SW480 (cell line): Measurements from ENCODE around the gene HIRA.
"Not testable (repeated sequence)": the region's sequence is repeated elsewhere in the genome, so short reads cannot be mapped to it uniquely, and the experiment has no call there.

Source experiments
- DNase-seq: peaks from one replicate; pipeline ENCODE4 v3.0.0-alpha.2; 2016; ENCODE audit warnings: low spot score

The HIRA gene

DNA sequence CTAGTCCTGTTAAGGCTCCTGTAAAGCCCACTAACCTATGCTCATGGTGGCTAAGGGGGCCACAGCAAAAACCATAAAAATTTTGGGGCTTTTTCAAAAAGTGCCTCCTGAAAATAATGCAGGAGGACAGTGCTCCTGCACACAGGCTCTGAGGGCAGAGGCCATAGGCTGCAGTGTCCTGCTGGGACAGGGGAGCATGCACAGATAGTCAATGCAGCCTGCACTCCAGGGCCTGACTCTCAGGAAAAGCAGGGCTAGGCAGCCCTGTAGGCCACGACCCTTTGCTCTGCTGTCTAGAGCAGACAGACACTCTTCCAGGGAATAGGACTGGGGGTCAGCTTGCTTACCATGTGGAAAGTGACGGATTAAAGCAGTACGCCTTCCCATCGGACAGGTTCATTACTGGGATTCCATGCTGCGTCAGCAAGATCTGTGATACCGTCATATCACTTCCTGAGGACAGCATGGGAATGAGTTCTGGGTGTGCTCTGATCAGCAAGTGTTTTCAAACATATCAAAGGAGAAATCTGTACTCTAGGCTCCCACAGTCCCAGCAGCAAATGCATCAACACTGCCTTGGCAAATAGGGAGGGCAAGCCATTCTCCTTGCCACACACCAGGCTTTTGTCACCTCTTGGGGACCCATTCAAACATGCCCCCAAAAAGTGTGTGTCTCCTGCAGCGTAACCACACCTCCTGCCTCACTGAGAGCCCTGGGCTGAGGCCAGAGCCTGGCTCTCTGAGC lies 75.9 kb downstream of the HIRA start:
- DNase-seq, result no peak

DNA sequence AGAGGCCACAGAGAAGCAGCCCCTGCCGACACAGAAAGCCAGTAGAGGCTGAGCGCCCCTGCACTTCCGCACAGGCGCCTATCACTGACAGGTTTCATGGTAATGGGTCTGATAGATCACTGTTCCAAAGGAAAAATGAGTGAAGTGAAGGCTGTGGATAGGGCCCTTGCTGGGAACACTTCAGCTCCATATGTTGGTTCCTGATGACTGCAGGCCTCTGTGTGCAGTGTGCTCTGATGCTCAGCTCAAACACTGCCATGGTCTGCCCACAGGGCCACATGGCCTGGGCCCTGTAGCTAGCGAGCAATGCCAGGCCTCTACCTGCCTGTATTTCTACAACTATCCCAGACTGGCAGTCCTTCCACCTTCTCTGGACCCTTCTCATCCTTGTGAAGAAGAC lies 77.3 kb downstream of the HIRA start:
- DNase-seq, result no peak

DNA sequence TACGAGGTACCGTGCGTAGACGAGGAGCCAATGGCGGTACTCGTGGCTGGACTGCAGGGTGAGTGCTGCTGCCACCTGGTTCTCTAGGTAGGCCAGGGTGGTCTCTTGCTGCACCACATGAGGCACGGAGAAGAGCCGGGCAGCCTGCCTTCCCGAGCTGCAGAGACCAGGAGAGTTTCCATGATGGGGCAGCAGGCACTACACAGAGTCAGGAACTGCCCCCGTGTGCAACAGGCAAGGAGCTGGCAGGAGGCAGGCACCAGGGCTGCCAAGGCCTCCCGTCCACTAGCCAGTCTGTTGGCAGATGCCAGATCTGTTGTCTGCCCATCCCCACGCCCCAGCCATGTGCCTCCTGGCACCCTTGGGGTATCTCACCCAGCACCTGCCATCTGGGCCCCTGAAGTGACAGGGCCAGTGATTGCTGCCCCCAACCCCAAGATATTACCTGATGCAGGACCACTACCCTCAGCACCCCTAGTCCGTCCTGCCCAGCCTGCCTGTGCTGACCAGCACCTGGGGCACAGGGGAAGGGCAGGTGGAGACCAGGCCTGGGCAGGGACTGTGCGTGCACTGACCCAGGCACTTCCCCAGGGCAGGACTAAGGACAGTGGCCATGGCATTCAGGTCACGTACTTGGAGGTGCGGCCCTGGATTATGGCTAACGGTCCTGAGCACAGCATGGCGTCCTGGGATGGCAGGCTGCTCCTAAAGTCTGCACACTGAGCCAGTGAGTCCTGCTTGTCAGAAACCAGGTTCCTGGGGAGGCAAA lies 78.0 kb downstream of the HIRA start:
- no peak for DNase-seq

DNA sequence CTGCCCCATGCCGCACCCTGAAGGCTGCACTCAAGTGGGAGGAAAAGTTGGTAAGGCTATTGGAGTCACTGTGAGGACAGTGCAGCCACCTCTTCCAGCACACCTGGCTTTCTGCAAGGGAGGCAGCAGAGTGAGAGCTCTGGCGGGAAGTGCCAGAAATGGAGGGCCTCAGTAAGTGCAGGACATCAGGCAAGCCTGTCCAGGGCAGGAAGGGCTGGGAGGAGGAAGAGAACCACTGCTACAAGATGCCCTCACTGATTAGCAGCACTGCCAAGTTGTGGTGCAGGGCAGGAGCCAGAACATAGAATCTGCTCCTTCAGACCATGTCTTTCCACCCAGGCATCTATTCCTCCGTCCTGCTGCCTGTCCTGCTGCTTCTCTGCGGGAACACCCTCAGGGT lies 78.8 kb downstream of the HIRA start:
- DNase-seq, result no peak

DNA sequence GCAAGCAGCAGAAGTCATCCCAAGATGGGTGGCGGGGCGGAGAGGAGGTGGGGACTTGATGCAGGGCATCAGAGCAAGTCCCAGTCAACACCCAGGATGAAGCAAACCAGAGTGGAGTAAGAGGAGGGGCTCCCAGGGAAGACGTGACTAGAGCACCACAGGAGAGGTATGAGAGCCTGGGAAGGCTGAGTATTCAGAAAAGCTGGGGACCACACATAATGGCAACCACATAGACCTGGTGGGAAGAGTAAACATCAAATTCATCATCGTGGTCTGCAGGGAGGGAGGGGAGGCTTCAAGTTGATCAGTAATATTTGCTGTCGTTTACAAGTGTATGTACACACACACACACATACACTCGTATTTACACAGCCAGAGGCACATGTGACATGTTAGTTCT lies 79.3 kb downstream of the HIRA start:
- DNase-seq, result no peak

DNA sequence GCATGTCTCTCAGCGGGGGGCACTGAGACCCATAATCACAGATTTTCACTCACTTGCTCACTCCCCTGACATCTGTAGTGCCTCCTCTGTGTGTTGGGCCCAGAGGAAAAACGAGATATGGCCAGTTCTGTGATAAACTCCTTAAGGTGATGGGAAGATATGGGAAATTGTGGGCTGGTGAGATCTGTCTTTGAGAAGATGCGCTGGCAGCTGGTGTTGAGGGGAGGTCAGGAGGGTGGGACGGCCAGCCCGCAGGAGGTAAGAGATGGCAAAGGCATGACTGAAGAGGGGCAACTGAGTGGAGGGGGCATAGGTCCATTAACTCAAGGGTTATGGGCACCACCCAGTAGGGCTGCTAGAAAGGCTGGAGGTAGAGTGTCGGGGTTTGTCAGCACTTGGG lies 79.9 kb downstream of the HIRA start:
- no peak for DNase-seq

DNA sequence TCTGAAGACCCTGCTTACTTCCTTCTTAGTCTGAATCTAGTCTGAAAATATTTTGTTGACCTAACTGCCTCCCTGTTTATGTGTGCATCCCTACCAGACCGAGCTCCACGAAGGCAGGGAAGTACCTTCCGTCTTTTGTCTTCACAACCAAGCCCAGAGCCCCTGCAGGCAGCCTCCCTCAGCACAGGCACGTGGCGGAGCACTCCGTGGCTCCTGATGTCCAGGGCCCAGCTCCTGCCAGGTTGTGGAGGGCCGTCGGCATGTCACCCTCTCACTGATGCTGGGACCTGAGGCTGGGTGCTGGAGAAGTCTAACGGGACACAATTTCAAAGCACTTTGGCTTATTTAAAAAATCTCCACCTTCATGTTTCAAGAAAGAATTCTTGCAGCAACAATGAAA lies 80.6 kb downstream of the HIRA start:
- no peak for DNase-seq

DNA sequence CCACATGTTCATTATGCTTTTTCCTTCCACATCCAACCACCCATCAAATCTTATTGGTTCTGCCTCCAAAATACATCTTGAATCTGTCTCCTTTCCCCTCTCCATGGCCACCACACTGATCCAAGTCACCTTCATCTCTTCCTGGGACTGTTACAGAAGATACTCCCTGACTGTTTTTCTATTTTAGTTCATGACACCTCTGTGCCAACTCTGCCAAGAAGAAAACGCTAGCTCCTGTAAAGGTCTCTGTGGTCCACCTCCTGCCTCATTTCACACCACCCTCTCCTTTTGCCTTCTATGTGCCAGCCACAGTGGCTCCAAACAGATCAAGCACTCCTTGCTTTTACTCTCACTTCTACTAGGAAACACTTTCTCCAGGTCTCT lies 81.1 kb downstream of the HIRA start:
- no peak for DNase-seq

DNA sequence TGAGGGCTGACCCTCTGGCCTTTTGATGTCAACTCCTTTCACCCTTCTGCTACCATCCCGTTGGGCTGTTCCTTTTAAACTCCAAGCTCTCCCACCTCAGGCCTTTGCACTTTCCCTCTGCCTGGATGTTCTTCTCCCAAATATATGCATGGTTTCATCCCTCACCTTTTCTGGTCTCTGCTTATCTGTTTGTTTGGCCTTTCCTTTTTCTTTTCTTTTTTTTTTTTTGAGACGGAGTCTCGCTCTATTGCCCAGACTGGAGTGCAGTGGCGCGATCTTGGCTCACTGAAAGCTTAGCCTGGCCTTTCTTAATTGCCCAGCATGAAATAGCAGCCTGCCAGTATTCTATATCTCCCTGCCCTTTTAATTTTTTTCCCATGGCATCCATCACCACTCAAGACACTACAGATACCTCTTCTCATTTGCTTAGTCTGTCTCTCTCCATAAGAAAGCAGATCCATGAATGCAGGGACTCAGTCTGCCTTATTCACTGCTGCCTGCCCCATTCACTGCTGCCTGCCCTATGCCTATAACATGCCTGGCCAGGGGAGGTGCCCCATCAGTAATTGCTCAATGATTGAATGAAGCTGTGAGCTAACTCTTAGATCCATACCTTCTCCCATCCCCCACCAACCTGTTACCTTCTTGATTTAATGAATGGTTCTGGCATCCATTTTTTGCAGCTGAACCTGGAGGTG lies 81.6 kb downstream of the HIRA start:
- no peak for DNase-seq

DNA sequence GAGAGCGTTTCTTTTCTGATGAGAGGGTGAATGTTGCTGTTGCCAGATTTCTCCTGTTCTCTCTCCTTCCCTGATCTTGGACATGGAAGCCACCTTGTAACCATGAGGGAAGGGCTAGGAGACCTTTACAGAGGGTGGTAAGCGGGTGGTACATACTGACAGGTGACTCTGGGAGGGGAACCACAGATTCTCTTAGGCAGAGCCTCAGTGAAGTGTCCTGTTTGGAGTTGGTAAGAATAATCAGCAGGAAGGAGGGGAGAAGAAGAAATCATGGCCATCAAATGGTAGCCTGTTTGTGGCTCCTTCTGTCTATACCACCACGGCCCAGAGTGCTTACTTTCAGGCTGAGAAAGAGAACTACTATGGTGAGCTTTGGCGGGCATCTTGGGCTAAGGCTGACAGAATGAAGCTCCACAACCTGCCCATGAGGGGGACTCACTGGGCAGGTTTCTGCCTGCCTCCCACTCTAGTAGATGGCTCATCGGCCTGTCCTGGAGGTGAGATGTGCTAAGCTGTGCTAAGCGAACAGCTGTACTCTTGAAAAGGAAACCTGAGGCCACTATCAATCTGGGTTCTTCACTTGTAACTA lies 84.8 kb downstream of the HIRA start:
- DNase-seq, result no peak

DNA sequence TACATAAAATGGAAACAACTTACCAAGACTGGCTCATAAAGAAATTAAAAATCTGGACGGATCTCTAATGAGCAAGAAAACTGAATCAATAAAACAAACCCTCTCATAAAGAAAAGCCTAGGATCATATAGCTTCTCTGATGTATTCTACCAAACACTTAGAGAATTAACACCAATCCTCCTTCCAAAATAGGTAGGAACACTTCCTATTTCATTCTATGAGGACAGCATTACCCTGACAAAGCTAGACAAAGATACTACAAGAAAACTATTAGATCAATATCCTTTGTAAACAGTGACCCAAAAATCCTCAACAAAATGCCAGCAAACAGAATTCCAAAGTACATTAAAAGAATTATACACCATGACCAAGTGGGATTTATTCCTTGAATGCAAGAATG lies 87.1 kb downstream of the HIRA start:
- DNase-seq, result no peak

DNA sequence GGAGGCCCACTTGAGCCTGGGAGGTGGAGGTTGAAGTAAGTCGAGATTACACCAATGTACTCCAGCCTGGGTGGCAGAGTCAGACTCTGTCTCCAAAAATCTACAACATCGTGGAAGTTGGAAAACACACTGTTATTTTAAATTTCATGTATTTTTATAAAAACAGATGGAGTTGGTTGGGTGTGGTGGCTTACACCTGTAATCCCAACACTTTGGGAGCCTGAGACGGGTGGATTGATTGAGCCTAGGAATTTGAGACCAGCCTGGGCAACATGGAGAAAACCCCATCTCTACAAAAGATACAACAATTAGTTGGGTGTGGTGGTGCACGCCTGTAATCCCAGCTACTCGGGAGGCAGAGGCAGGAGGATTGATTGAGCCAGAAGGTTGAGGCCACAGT lies 88.1 kb downstream of the HIRA start:
- no peak for DNase-seq

DNA sequence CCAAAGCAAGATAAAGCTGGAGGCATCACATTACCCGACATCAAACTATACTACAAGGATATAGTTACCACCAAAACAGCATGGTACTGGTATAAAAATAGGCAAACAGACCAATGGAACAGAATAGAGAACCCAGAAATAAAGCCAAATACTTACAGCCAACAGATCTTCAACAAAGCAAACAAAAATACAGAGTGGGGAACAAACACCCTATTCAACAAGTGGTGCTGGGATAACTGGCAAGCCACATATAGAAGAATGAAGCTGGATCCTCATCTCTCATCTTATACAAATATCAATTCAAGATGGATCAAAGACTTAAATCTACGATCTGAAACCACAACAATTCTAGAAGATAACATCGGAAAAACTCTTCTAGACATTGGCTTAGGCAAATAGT lies 90.0 kb downstream of the HIRA start:
- DNase-seq, result no peak

DNA sequence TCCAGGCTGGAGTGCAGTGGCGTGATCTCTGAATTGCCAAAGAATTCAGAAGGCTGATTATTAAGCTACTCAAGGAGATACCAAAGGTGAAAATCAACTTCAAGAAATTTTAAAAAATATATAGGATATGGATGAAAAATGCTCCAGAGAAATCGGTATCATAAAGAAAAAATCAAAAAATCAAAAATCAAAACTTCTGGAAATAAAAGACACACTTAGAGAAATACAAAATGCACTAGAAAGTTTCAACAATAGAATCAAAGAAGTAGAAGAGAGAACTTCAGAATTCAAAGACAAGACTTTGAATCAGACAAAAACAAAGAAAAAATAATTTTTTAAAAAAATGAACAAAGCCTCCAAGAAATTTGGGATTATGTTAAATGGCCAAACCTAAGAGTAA lies 94.4 kb downstream of the HIRA start:
- no peak for DNase-seq

DNA sequence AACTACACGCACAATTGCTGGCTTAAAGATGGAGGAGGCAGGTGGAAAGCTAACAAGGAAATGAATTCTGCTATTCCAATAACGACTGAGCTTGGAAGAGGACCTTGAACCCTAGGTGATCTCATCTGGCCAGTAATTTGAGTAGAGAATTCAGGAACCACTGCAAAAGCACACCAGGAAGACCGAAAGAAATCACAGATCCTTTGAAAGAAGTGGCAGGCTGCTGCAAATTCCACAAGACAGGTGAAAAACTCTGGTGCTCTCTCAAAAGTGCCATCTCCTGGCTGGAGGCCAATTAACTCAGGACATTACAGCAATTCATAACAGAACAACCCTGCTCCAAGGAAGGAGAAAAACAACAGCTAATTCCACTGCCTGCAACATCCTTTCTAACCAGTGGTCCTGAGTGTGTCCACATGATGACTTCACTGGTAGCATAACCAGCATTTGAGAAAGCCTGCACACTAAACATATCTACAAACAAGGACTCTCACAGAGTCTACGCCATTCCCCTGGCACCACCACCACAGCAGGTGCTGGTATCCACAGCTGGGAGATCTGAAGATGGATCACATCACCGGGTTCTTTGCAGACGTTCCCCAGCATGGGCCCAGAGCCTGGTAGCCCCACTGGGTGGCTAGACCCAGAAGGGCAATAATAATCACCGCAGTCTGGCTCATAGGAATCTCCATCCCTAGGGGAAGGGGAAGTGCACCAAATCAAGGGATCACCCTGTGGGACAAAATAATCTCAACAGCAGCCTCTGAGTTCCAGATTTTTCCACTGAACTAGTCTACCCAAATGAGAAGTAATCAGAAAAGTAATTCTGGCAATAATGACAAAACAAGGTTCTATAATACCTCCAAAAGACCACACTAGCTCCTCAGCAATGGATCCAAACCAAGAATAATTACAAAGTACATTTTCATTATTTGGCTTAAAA lies 95.1 kb downstream of the HIRA start:
- DNase-seq, result no peak

DNA sequence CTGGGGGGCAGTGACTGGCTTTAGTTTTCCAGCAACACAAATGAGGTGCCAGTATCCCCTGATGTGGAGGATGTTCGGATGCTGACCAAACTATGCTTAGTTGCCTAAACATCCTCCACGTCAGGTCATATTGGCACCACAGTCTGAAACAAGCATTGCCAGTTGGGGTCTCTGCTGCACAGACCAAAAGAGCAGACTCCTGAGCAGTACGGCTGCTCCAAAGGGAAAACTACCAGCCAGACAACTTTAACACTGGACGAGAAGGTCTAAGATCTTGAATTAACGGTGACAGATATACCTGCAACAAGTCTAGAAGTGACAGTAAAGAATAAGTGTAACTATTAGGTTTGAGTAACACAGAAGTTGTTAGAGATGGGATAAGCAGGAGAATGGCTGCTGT lies 99.6 kb downstream of the HIRA start:
- no peak for DNase-seq

DNA sequence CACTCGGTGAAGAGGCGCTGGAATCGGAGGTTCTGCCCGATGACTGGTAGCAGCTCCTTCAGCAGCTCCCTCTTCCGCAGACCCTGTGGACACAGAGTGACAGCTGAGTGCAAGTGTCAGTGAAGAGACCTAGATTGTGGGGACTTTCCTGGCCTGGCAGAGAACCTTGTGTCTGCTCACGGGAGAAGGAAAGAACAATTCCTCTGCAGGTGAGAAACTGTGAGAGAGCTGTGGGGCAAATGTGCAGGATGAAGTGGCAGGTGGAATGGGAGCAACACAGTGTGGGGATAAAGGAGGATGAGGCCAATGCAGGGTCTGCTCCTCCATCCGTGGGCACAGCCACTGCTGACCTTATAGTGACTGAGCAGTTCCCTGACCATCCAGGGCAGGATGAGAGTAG lies 100.1 kb downstream of the HIRA start:
- DNase-seq, result no peak

DNA sequence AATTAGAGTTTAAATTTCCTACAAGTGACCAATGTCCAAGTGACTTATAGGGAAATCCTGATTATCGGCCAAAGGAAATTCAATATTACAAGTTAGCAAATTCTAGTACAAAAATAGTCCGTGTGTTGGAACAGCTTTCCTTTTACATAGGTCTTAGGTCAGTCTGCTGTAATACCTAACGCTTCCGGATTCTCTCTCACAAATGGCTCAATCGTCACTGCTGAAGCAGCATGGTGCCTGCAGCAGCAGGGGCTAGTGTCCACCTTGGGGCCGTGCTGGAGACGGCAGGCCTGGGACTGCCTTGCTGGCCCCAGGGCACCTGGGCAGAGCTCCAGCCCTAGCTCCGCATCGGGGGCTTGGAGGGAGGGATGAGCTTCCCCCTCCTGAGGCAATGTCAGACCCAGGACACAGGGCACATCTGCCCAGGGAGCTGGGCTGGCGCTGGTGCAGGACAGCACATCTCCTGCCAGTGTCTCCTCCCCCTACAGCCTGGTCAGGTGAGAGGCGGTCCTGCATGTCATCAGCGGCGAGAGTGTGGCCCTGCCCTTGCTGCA lies 100.6 kb downstream of the HIRA start:
- no peak for DNase-seq

DNA sequence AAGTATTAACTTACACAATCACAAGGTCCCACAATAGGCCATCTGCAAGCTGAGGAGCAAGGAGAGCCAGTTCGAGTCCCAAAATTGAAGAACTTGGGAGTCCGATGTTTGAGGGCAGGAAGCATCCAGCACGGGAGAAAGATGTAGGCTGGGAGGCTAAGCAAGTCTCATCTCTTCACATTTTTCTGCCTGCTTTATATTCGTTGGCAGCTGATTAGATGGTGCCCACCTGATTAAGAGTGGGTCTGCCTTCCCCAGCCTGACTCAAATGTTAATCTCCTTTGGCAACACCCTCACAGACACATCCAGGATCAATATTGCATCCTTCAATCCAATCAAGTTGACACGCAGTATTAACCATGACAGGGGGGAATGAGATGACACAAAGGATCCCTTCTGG lies 101.3 kb downstream of the HIRA start:
- DNase-seq, result not testable (repeated sequence)

DNA sequence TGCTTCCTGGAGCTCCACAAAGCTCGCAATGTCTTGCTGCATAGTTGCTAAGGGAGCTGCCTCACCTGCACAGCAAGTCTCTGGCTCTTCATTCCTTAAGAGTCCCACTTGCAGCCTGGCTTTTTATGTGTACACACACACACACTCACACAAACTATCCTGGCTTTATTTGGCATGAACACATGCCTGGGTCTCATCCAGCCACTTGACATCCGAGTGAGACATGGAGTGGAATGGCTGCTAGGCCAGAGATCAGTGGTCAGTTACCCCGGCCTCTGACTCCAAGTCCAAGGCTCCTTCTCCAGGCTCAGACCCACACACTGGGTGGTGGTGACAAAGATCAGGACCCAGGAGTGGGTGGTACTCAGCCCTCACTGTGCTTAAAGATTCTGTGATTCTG lies 102.1 kb downstream of the HIRA start:
- DNase-seq, result no peak

DNA sequence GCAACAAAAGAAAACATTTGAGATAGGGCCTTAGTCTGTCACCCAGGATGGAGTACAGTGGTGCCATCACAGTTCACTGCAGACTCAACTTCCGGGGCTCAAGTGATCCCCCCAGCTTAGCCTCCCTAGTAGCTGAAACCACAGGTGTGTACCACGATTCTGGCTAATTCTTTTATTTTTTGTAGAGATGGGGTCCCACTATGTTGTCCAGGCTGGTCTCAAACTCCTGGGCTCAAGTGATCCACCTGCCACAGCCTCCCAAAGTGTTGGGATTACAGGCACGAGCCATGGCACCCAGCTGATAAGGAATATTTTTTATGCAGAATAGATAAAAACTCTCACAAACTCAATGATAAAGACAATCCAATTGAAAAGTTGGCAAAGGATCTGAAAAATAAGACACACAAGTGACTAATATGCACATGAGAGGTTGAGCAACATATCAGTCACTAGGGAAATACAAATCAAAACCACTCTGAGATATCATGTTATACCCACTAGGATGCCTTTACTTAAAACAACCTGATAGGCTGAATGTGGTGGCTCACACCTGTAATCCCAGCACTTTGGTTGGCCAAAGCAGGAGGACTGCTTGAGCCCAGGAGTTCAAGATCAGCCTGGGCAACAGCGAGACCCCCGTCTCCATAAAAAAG lies 106.1 kb downstream of the HIRA start:
- no peak for DNase-seq
